Neutrophil (primary cell): Measurements from ENCODE around the gene PIANP.

Experiments used
- H3K27ac ChIP-seq: fragments of 200-600 bp; sonication (generic); 2 replicates; pipeline ENCODE4 v1.5.1; 2016; ENCODE audit warnings: mild to moderate bottlenecking, moderate library complexity
- H3K27me3 ChIP-seq: fragments of 200-600 bp; sonication (generic); 2 replicates; pipeline ENCODE4 v1.6.0; 2016; ENCODE audit warnings: mild to moderate bottlenecking
- H3K36me3 ChIP-seq: fragments of 200-600 bp; sonication (generic); 2 replicates; pipeline ENCODE4 v1.5.1; 2017
- H3K4me1 ChIP-seq, 2 experiments: fragments of 200-600 bp in 1 of 2; sonication (generic) in 1 of 2; 1 replicate in 1 of 2; 2 replicates in 1 of 2; pipeline versions ENCODE4 v1.5.1 to v1.6.1; 2013 to 2016; ENCODE audit warnings: low read depth in 1 of 2, low read length in 1 of 2, mild to moderate bottlenecking in 1 of 2, moderate library complexity in 1 of 2; ENCODE audit not compliant: control insufficient read depth in 1 of 2, insufficient read depth in 1 of 2
- H3K4me3 ChIP-seq, 2 experiments: fragments of 200-600 bp in 1 of 2; sonication (generic) in 1 of 2; 1 replicate in 1 of 2; 2 replicates in 1 of 2; pipeline ENCODE4 v1.5.1; 2013 to 2016; ENCODE audit warnings: low read depth in 1 of 2, low read length in 1 of 2, mild to moderate bottlenecking in 1 of 2, moderate library complexity in 1 of 2
- H3K9me3 ChIP-seq: fragments of 200-600 bp; sonication (generic); 2 replicates; pipeline ENCODE4 v1.5.1; 2016
- TF ChIP-seq, protein P1 (sequence below): fragments of 200-600 bp; sonication (generic); IDR thresholded peaks from 2 replicates; pipeline ENCODE4 v1.5.1; 2016; ENCODE audit warnings: antibody characterized with exemption

The PIANP gene

DNA sequence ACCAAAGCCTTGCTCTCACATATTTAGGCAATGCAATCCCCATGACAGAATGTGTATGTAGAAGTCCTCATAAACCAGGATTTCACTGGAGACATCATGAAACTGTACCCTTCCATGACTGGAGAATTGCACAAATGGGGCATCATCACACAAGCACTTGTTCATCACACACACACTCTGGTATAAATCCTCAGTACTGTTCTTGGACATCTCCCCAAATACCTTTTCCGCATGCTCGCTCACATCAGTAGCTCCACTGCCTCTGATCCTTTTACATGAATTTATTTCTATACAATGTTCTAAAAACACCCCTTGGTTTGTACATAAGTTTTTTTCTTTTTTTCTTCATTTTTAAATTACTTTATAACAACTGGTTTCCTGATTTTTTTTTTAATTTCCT, 34.4 kb downstream of the PIANP start:
- H3K27ac ChIP-seq: peak overlapping the region; percentile 89
- peaks cover 51% of the 10 kb centered on the region for H3K36me3 ChIP-seq
- peaks cover 59 to 67% of the 10 kb centered on the region in 2 experiments for H3K4me1 ChIP-seq
- no peak overlapping the region for H3K4me3 ChIP-seq
- no peaks in the 10 kb centered on the region for H3K9me3 ChIP-seq
- TF ChIP-seq, protein P1, sequence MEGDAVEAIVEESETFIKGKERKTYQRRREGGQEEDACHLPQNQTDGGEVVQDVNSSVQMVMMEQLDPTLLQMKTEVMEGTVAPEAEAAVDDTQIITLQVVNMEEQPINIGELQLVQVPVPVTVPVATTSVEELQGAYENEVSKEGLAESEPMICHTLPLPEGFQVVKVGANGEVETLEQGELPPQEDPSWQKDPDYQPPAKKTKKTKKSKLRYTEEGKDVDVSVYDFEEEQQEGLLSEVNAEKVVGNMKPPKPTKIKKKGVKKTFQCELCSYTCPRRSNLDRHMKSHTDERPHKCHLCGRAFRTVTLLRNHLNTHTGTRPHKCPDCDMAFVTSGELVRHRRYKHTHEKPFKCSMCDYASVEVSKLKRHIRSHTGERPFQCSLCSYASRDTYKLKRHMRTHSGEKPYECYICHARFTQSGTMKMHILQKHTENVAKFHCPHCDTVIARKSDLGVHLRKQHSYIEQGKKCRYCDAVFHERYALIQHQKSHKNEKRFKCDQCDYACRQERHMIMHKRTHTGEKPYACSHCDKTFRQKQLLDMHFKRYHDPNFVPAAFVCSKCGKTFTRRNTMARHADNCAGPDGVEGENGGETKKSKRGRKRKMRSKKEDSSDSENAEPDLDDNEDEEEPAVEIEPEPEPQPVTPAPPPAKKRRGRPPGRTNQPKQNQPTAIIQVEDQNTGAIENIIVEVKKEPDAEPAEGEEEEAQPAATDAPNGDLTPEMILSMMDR: no peak
- H3K27me3 ChIP-seq: no peaks in the 10 kb centered on the region

DNA sequence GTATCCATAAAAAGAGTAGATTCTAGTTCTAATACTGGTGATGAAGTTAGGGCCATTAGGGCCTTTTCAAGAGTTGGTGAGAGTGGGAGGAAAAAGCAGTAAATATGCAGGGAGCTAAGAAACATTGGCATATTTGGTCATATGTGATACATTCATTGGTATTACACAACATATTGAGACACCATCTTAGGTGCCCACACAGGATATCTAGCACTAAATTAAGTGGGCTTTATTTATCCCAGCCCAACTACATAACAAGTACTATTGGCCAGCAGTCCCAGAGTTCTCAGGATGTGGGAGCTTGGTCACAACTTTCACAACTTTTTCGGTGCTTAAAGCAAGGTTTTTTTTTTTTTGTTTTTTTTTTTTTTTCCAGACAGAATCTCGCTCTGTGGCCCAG, 35.7 kb downstream of the PIANP start:
- Histone ChIP-seq H3K36me3 (peaks cover 38% of the 10 kb centered on the region), H3K4me3 (no peak overlapping the region)
- TF ChIP-seq, protein P1: no peak

DNA sequence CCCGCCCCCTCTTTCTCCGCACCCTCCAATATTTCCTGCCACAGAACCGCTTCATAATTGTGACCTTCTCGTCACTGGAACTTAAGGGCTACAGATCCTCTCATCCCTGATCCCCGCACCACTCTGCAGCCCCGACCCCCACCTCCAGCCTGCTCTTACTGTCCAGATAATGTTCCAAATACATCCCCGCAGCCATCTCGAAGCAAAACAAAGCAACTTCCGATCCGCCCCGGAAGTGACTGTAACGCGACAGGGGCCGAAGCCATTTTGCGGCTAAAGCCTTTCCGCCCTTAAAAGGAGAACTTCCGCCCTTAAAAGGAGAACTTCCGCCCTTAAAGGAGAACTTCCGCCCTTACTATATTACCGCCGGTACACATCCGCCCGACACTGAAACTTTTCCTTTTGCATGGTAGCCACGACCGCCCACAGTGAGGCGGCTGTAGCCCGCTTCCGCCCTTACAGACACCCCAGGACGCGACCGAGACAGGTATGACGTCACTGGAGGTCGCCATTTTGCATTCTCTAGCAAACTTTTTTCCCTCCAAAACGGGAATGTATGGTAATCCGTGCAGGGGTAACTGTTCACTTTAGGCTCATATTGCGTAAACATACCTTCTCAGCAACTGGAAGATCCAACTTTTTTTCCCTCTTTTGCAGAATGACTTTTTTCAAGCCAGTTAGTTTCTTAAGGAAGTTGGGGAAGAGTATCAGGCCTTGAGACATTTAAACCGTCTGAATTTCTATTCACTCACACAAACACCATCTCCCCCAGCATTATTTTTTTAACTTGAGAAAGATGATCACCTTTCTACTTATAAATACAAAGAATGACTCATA, 37.5 kb downstream of the PIANP start, which contains the start of gene ING4:
ING4 (minus strand) TSS at position 214 of the 837 bp plus-strand sequence; CDS start at position 196, 18 bp downstream.
- Histone ChIP-seq H3K27ac (peak within 1 kb of the TSS; percentile 89), H3K4me3 (peak within 1 kb of the TSS; percentile 78 to 82), H3K9me3 (no peaks in the 10 kb centered on the region), H3K27me3 (no peaks in the 10 kb centered on the region), H3K4me1 (peaks cover 55 to 57% of the 10 kb centered on the region in 2 experiments), H3K36me3 (peaks cover 31% of the 10 kb centered on the region)
- TF ChIP-seq, protein P1: no peak

More for the DNA sequence above, 35.7 kb downstream of the PIANP start:
- Histone ChIP-seq H3K9me3 (no peaks in the 10 kb centered on the region), H3K4me1 (peaks cover 59 to 67% of the 10 kb centered on the region in 2 experiments), H3K27ac (peak overlapping the region; percentile 89), H3K27me3 (no peaks in the 10 kb centered on the region)

DNA sequence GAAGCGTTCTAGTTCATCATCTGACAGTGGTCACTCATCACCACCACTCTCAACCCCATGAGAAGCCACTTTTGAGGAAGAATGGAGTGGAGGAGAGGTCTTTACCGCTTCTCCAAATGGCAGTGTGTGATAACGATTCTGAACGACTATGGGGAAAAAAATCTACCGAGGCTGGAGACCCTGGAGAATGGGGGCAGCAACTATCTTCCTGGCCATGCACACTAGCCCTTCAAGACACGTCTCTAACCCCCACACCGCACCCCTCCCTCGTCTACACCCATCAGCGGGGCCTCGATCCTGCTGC, 38.1 kb downstream of the PIANP start:
- TF ChIP-seq, protein P1: no peak
- Histone ChIP-seq H3K27ac (peak overlapping the region; percentile 89), H3K4me3 (peak overlapping the region; percentile 78 to 82), H3K36me3 (peaks cover 28% of the 10 kb centered on the region), H3K27me3 (no peaks in the 10 kb centered on the region), H3K9me3 (no peaks in the 10 kb centered on the region), H3K4me1 (peaks cover 50 to 51% of the 10 kb centered on the region in 2 experiments)

DNA sequence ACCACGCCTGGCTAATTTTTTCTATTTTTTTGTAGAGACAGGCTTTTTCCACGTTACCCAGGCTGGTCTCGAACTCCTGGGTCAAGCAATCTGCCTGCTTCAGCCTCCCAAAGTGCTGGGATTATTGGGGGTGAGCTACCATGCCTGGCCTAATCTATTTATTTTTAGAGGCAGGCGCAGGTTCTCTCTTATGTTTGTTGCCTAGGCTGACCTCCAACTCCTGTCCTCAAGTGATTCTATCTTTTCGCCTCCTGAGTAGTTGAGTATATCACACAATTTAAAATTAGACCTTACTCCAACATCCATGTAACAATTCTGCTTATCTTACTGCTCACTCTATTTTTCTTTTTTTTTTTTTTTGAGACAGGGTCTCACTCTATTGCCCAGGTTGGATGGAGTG, 46.6 kb downstream of the PIANP start:
- no peak overlapping the region for H3K27ac ChIP-seq
- H3K4me1 ChIP-seq: no peaks in the 10 kb centered on the region
- no peaks in the 10 kb centered on the region for H3K27me3 ChIP-seq
- H3K4me3 ChIP-seq: no peak overlapping the region
- peaks cover 93% of the 10 kb centered on the region for H3K36me3 ChIP-seq
- no peaks in the 10 kb centered on the region for H3K9me3 ChIP-seq
- TF ChIP-seq, protein P1: no peak
